H9 (cell line): ENCODE results near the gene ROCK2. TPM values are rescaled to one million over a fixed set of nuclear protein-coding genes. Genes with fewer than 3 reads are reported as not detected.

Experiments
- DNase-seq: peaks from one replicate; pipeline ENCODE4 v3.0.0-alpha.2; 2017
- H2AFZ ChIP-seq: one replicate; pipeline ENCODE4 v1.6.1; 2013; ENCODE audit warnings: mild to moderate bottlenecking, low read length, control low read depth, moderate library complexity
- H2AK5ac ChIP-seq: 2 replicates; pipeline ENCODE4 v1.6.1; 2013; ENCODE audit warnings: low read length, control low read depth, mixed read lengths; ENCODE audit not compliant: insufficient read length
- H2BK120ac ChIP-seq: one replicate; pipeline ENCODE4 v1.6.1; 2013; ENCODE audit warnings: low read depth, mild to moderate bottlenecking, low read length, control low read depth, inconsistent platforms; ENCODE audit not compliant: poor library complexity, severe bottlenecking
- H2BK12ac ChIP-seq: 2 replicates; pipeline ENCODE4 v1.6.1; 2013; ENCODE audit warnings: low read length, control low read depth, mixed read lengths, low read depth; ENCODE audit not compliant: insufficient read length
- H2BK15ac ChIP-seq: 2 replicates; pipeline ENCODE4 v1.6.1; 2013; ENCODE audit warnings: low read depth, low read length, control low read depth
- H2BK20ac ChIP-seq: one replicate; pipeline ENCODE4 v1.6.1; 2013; ENCODE audit warnings: low read depth, mild to moderate bottlenecking, low read length, control low read depth, inconsistent platforms; ENCODE audit not compliant: poor library complexity, severe bottlenecking
- H2BK5ac ChIP-seq: 2 replicates; pipeline ENCODE4 v1.6.1; 2013; ENCODE audit warnings: low read length, control low read depth, mixed read lengths; ENCODE audit not compliant: insufficient read length
- H3K14ac ChIP-seq: 2 replicates; pipeline ENCODE4 v1.6.1; 2013; ENCODE audit warnings: low read length, control low read depth; ENCODE audit not compliant: insufficient read depth
- H3K18ac ChIP-seq: 2 replicates; pipeline ENCODE4 v1.6.1; 2013; ENCODE audit warnings: low read depth, mild to moderate bottlenecking, mixed read lengths, low read length, control low read depth; ENCODE audit not compliant: insufficient read length
- H3K23ac ChIP-seq: 2 replicates; pipeline ENCODE4 v1.6.1; 2013; ENCODE audit warnings: low read length, control low read depth, mixed read lengths, low read depth; ENCODE audit not compliant: insufficient read length
- H3K23me2 ChIP-seq: 2 replicates; pipeline ENCODE4 v1.6.1; 2013; ENCODE audit warnings: low read depth, mild to moderate bottlenecking, mixed read lengths, low read length, control low read depth; ENCODE audit not compliant: insufficient read length, poor library complexity, severe bottlenecking
- H3K27ac ChIP-seq: 2 replicates; pipeline ENCODE4 v1.5.1; 2013; ENCODE audit warnings: low read length, control low read depth, mixed read lengths, low read depth; ENCODE audit not compliant: insufficient read length
- H3K27me3 ChIP-seq: 2 replicates; pipeline ENCODE4 v1.6.1; 2013; ENCODE audit warnings: low read length, control low read depth, inconsistent platforms; ENCODE audit not compliant: insufficient read depth
- H3K4ac ChIP-seq: 2 replicates; pipeline ENCODE4 v1.6.1; 2013; ENCODE audit warnings: low read depth, mild to moderate bottlenecking, control low read depth, inconsistent platforms, low read length, moderate library complexity
- H3K4me1 ChIP-seq: 2 replicates; pipeline ENCODE4 v1.6.1; 2013; ENCODE audit warnings: low read length, control low read depth, inconsistent platforms; ENCODE audit not compliant: insufficient read depth
- H3K4me2 ChIP-seq: 2 replicates; pipeline ENCODE4 v1.6.1; 2013; ENCODE audit warnings: low read length, control low read depth, mixed read lengths; ENCODE audit not compliant: insufficient read length, insufficient read depth
- H3K56ac ChIP-seq: 2 replicates; pipeline ENCODE4 v1.6.1; 2013; ENCODE audit warnings: low read depth, mild to moderate bottlenecking, mixed read lengths, low read length, control low read depth; ENCODE audit not compliant: insufficient read length
- H3K79me1 ChIP-seq: 2 replicates; pipeline ENCODE4 v1.6.1; 2013; ENCODE audit warnings: low read depth, mild to moderate bottlenecking, moderate library complexity, low read length, control low read depth, inconsistent platforms; ENCODE audit not compliant: insufficient read depth, poor library complexity, severe bottlenecking
- H3K79me2 ChIP-seq: 2 replicates; pipeline ENCODE4 v1.6.1; 2013; ENCODE audit warnings: low read length, control low read depth, inconsistent platforms; ENCODE audit not compliant: insufficient read depth
- H3K9ac ChIP-seq: 2 replicates; pipeline ENCODE4 v1.6.1; 2013; ENCODE audit warnings: low read length, control low read depth, mixed read lengths; ENCODE audit not compliant: insufficient read length; ENCODE audit errors: extremely low read depth
- H3K9me3 ChIP-seq: one replicate; pipeline ENCODE4 v1.6.1; 2013; ENCODE audit warnings: low read depth, low read length, inconsistent platforms; ENCODE audit not compliant: control insufficient read depth
- H3T11ph ChIP-seq: one replicate; pipeline ENCODE4 v1.6.1; 2013; ENCODE audit warnings: mild to moderate bottlenecking, low read length, control low read depth, inconsistent platforms
- H4K20me1 ChIP-seq: one replicate; pipeline ENCODE4 v1.6.1; 2013; ENCODE audit not compliant: control insufficient read depth, insufficient read length, insufficient read depth
- H4K5ac ChIP-seq: 2 replicates; pipeline ENCODE4 v1.6.1; 2013; ENCODE audit warnings: low read depth, mild to moderate bottlenecking, mixed read lengths, low read length, control low read depth; ENCODE audit not compliant: insufficient read length
- H4K8ac ChIP-seq: replicated peaks from 2 replicates; pipeline ENCODE4 v1.6.1; 2013; ENCODE audit warnings: low read length, control low read depth, mixed read lengths, low read depth; ENCODE audit not compliant: insufficient read length
- H4K91ac ChIP-seq: 2 replicates; pipeline ENCODE4 v1.6.1; 2013; ENCODE audit warnings: low read depth, mild to moderate bottlenecking, moderate library complexity, mixed read lengths, low read length, control low read depth; ENCODE audit not compliant: insufficient read length
- H3K27ac Mint-ChIP-seq, 3 experiments: 2 replicates in 2 of 3; 3 replicates in 1 of 3; pipeline ENCODE4 v1.8.0; 2020 to 2021; ENCODE audit warnings: mixed read lengths in 3 of 3, mild to moderate bottlenecking in 1 of 3, moderate library complexity in 1 of 3
- H3K27me3 Mint-ChIP-seq: 2 replicates; pipeline ENCODE4 v1.8.0; 2021; ENCODE audit warnings: low read depth, mild to moderate bottlenecking, moderate library complexity, mixed read lengths
- H3K36me3 Mint-ChIP-seq, 3 experiments: 2 replicates in 2 of 3; 3 replicates in 1 of 3; pipeline ENCODE4 v1.8.0; 2020 to 2021; ENCODE audit warnings: low read depth in 3 of 3, mixed read lengths in 3 of 3; ENCODE audit not compliant: insufficient read depth in 1 of 3
- H3K4me1 Mint-ChIP-seq, 2 experiments: 2 replicates each; pipeline ENCODE4 v1.8.0; 2020; ENCODE audit warnings: mixed read lengths in 2 of 2
- H3K4me3 Mint-ChIP-seq, 2 experiments: 2 replicates in 1 of 2; 3 replicates in 1 of 2; pipeline ENCODE4 v1.8.0; 2020 to 2021; ENCODE audit warnings: mild to moderate bottlenecking in 2 of 2, mixed read lengths in 2 of 2, moderate library complexity in 1 of 2
- H3K9me3 Mint-ChIP-seq, 2 experiments: 2 replicates in 1 of 2; 3 replicates in 1 of 2; pipeline ENCODE4 v1.8.0; 2020; ENCODE audit warnings: mild to moderate bottlenecking in 2 of 2, mixed read lengths in 2 of 2, moderate library complexity in 1 of 2
- WGBS: extraction: QIAGEN DNeasy Blood & Tissue Kit; methylation state at CpG from one replicate; pipeline ENCODE4 v1.1.7; 2013; ENCODE audit warnings: missing lambda C conversion rate, low lambda C conversion rate, mixed read lengths; ENCODE audit not compliant: insufficient read length; ENCODE audit errors: extremely low coverage; 5-methylcytosine and 5-hydroxymethylcytosine counted together
- total RNA-seq: library from RNA; stranded (reverse); gene quantifications from 2 replicates; pipeline ENCODE4 v1.2.1, GENCODE V29; 2021
- TF ChIP-seq, protein P1 (sequence below): fragments of 200-600 bp; sonication (generic); conservative IDR thresholded peaks from 3 replicates; pipeline ENCODE4 v1.8.0; 2021; ENCODE audit warnings: antibody characterized with exemption, mild to moderate bottlenecking

The ROCK2 gene
- total RNA-seq, 1 experiment from 2014 or later, result 33.2 TPM

DNA sequence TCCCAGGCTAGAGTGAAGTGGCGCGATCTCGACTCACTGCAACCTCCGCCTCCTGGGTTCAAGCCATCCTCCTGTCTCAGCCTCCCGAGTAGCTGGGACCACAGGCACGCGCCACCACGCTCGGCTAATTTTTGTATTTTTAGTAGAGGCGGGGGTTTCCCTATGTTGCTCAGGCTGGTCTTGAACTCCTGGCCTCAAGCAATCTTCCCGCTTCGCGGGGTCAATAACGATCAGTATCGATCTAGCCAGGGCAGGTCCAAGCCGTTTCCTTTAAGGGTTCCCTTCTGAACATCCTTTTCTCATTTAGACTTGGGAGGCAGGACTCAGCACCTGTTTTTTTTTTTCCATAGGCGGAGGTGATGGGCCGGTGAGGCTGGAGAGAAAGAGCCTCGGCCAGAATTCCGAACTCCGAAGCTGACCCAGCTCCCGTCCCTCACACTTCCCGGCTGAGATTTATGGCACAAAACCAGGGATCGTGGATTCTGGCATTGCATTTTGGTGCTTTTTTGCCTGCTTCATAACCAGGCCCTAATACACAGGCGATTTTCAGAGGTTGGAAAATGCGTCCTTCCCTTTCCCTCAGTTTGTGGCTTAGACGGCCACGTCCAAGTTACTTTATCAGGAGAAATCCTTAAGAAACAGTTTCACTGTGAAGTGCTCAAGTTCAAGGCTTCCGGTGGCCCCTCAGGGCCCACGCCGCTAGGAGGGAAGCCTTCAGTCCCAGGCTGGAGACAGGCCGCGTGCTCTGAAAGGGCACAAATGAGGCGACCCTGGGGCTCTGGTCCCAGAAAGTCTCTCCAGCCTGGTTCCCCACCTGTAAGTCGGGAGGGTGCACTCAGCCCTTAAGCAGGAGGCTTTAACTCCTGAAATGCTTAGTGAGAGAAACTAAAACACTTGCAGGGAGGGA lies 190.2 kb downstream of the ROCK2 start:
- Histone ChIP-seq H3K79me2 (no peaks in the 10 kb centered on the region), H2BK15ac (no peak overlapping the region), H4K91ac (no peak overlapping the region), H3K23me2 (peaks cover 5% of the 10 kb centered on the region), H2BK5ac (no peak overlapping the region), H2BK120ac (no peak overlapping the region), H4K20me1 (no peaks in the 10 kb centered on the region), H2AFZ (no peak overlapping the region), H3K18ac (peak overlapping the region; percentile 51), H3K27me3 (no peaks in the 10 kb centered on the region), H2BK12ac (no peak overlapping the region), H2AK5ac (no peak overlapping the region), H3K14ac (peak overlapping the region; percentile 54; the same call in 1 of the 2 replicates), H2BK20ac (no peak overlapping the region), H3K9me3 (no peaks in the 10 kb centered on the region), H3K4me1 (no peaks in the 10 kb centered on the region), H3K56ac (no peak overlapping the region), H3T11ph (no peak overlapping the region), H3K4ac (no peak overlapping the region), H3K9ac (no peak overlapping the region), H3K79me1 (no peaks in the 10 kb centered on the region), H3K27ac (no peak overlapping the region), H3K23ac (no peak overlapping the region), H4K8ac (no peak overlapping the region), H4K5ac (no peak overlapping the region), H3K4me2 (peak overlapping the region; percentile 59)
- H3K9me3 Mint-ChIP-seq, result no peaks in the 10 kb centered on the region; a peak in 1 of 5 replicates
- WGBS, result no CpG with 5 or more reads among the region's 35 CpGs
- H3K36me3 Mint-ChIP-seq, result no peaks in the 10 kb centered on the region
- TF ChIP-seq, protein P1, sequence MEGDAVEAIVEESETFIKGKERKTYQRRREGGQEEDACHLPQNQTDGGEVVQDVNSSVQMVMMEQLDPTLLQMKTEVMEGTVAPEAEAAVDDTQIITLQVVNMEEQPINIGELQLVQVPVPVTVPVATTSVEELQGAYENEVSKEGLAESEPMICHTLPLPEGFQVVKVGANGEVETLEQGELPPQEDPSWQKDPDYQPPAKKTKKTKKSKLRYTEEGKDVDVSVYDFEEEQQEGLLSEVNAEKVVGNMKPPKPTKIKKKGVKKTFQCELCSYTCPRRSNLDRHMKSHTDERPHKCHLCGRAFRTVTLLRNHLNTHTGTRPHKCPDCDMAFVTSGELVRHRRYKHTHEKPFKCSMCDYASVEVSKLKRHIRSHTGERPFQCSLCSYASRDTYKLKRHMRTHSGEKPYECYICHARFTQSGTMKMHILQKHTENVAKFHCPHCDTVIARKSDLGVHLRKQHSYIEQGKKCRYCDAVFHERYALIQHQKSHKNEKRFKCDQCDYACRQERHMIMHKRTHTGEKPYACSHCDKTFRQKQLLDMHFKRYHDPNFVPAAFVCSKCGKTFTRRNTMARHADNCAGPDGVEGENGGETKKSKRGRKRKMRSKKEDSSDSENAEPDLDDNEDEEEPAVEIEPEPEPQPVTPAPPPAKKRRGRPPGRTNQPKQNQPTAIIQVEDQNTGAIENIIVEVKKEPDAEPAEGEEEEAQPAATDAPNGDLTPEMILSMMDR, result no peak
- H3K27ac Mint-ChIP-seq, result peak overlapping the region in 1 of 3 experiments; percentile 79; a peak in 2 of 7 replicates
- peaks cover 8 to 12% of the 10 kb centered on the region in 2 experiments for H3K4me1 Mint-ChIP-seq
- H3K4me3 Mint-ChIP-seq, result peak overlapping the region; percentile 62 to 78
- no peak for DNase-seq
- H3K27me3 Mint-ChIP-seq, result peaks cover 40% of the 10 kb centered on the region
